Esophagus muscularis mucosa (tissue), 4 donors: ENCODE results near the gene AATK. TPM values are rescaled to one million over a fixed set of nuclear protein-coding genes. Genes with fewer than 3 reads are reported as not detected.

Experiments used
- DNase-seq: peaks from one replicate; pipeline ENCODE4 v3.0.0-alpha.2; 2017; ENCODE audit errors: extremely low spot score
- H3K27ac ChIP-seq, 4 donors: fragments of 200-600 bp; sonication (generic); replicated peaks in 1 of 4; 1 replicate in 3 of 4; 2 replicates in 1 of 4; pipeline ENCODE4 v1.5.1; 2016 to 2019; ENCODE audit warnings: mild to moderate bottlenecking in 1 of 4
- H3K27me3 ChIP-seq, 4 donors: fragments of 200-600 bp; sonication (generic); one replicate each; pipeline versions ENCODE4 v1.5.1 to v1.6.0; 2016 to 2019
- H3K36me3 ChIP-seq, 4 donors: fragments of 200-600 bp; sonication (generic); one replicate each; pipeline ENCODE4 v1.5.1; 2016 to 2019
- H3K4me1 ChIP-seq, 4 donors: fragments of 200-600 bp; sonication (generic); one replicate each; pipeline ENCODE4 v1.5.1; 2016 to 2019
- H3K4me3 ChIP-seq, 4 donors: fragments of 200-600 bp; sonication (generic); 1 replicate in 2 of 4; 2 replicates in 2 of 4; pipeline ENCODE4 v1.5.1; 2016 to 2019; ENCODE audit warnings: mild to moderate bottlenecking in 4 of 4, moderate library complexity in 1 of 4
- H3K9me3 ChIP-seq, 4 donors: fragments of 200-600 bp; sonication (generic); 1 replicate in 3 of 4; 2 replicates in 1 of 4; pipeline ENCODE4 v1.5.1; 2016 to 2019
- EP300 ChIP-seq: sonication (generic); formaldehyde crosslinking; IDR thresholded peaks from one replicate; pipeline ENCODE4 v1.6.1; 2017; ENCODE audit warnings: antibody characterized with exemption
- POLR2A ChIP-seq: fragments of 450-650 bp; IDR thresholded peaks from one replicate; pipeline ENCODE4 v1.6.1; 2017; ENCODE audit warnings: antibody characterized with exemption, moderate library complexity, mild to moderate bottlenecking, low read depth
- POLR2AphosphoS5 ChIP-seq, 2 donors: sonication (generic); formaldehyde crosslinking; IDR thresholded peaks; one replicate each; pipeline ENCODE4 v1.6.1; 2017; ENCODE audit warnings: antibody characterized with exemption in 2 of 2
- WGBS: methylation state at CpG from one replicate; pipeline ENCODE4 v1.1.5; 2018; 5-methylcytosine and 5-hydroxymethylcytosine counted together
- intact Hi-C: fragments of 100-400 bp; cut with DNase I; formaldehyde crosslinking; loops from one replicate; pipeline ENCODE4 v1.15.1; 2023
- total RNA-seq, 4 donors: library from RNA; depleted of rRNA; stranded (reverse); fragments of >200 nt; gene quantifications; one replicate each; pipeline versions ENCODE4 v1.1.0 to v1.2.1, GENCODE V29; 2016
- TF ChIP-seq, protein P1 (sequence below), 3 experiments: fragments of 200-600 bp in 2 of 3; fragments of 450-650 bp in 1 of 3; sonication (generic) in 2 of 3; IDR thresholded peaks; one replicate each; pipeline ENCODE4 v1.5.1; 2017 to 2019; ENCODE audit warnings: antibody characterized with exemption in 3 of 3, mild to moderate bottlenecking in 2 of 3, moderate library complexity in 1 of 3

The AATK gene
- total RNA-seq, 4 donors from 2014 or later: 13.7 to 24.6 (median 16.0) TPM

DNA sequence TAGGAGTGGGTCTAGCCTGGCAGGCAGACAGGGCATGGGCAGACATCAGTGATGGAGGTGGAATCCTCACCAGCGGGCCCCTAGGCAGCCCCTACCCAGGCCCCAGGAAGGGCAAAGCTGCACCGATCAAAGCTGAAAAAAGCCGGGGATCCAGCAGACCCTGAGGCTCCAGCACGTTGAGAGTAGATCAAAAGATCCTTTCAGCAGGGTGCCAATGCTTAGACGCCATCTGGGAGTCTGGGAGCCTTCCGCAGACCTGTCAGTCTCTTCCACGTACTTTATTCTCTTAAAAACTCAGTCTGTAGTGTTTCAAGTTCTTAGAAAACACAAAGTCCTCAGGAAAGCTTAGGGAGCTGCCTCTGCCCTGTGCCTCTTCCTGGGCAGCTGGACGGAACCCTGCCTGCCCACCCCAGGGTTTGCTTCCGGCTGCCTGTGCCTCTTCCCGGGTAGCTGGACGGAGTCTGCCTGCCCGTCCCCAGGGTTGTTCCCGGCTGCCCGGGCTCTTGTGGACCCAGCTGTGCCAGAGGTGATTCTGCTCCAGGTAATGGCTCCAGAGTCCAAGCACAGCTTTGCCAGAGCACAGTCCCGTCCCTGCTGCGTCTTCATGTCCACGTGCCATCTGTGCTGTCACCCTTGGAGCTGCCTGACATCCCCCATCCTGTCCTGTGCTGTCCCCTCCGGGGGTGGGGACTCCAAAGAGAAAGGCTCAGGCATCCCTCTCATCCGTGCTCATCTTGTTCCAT, 51.5 kb downstream of the AATK start:
- intact Hi-C loops: no loop called here
- Histone ChIP-seq H3K4me1 (peaks cover 7 to 23% (median 17%) of the 10 kb centered on the region in 4 donors), H3K36me3 (peaks cover 13 to 83% (median 56%) of the 10 kb centered on the region in 4 donors), H3K27me3 (no peaks in the 10 kb centered on the region), H3K27ac (no peak overlapping the region), H3K9me3 (no peaks in the 10 kb centered on the region), H3K4me3 (no peak overlapping the region)
- DNase-seq: no peak
- WGBS: 78% methylated on average over 14 of the region's 19 CpGs
- TF ChIP-seq, protein P1, sequence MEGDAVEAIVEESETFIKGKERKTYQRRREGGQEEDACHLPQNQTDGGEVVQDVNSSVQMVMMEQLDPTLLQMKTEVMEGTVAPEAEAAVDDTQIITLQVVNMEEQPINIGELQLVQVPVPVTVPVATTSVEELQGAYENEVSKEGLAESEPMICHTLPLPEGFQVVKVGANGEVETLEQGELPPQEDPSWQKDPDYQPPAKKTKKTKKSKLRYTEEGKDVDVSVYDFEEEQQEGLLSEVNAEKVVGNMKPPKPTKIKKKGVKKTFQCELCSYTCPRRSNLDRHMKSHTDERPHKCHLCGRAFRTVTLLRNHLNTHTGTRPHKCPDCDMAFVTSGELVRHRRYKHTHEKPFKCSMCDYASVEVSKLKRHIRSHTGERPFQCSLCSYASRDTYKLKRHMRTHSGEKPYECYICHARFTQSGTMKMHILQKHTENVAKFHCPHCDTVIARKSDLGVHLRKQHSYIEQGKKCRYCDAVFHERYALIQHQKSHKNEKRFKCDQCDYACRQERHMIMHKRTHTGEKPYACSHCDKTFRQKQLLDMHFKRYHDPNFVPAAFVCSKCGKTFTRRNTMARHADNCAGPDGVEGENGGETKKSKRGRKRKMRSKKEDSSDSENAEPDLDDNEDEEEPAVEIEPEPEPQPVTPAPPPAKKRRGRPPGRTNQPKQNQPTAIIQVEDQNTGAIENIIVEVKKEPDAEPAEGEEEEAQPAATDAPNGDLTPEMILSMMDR (IDR thresholded peaks at IDR 0.05): no peak
- no peak for TF ChIP-seq POLR2AphosphoS5 (IDR thresholded peaks at IDR 0.05)
- TF ChIP-seq POLR2A: no peak
- no peak for TF ChIP-seq EP300

DNA sequence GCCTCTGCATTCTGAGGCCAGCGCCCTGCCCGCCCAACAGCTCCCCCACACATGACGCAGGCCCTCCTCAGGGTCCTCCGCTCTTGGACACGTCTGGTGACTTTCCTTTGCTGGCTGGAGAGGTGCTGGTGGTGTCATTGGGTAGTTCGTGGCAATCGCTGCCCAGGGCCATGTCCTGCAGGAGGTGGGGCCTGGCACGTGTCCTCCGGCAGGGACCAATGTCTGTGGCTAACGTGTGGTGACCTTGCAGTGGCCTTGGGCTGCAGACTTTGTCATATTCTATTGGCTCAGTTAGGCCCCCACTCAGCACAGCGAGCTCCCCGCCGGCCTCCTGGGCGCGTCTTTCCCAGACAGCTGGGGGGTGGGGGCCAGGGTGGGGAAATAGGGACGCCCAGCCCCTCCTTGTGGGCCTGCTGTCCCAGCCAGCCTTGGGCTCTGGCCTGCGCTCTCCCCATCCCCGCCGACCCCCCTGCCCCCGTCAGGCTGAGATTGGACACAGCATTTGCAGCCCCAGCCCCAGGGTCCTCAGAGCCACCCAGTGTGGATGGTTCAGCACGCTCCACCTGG, 52.8 kb downstream of the AATK start:
- Histone ChIP-seq H3K9me3 (no peaks in the 10 kb centered on the region), H3K4me1 (peaks cover 0 to 10% (median 4%) of the 10 kb centered on the region in 4 donors), H3K27me3 (no peaks in the 10 kb centered on the region), H3K27ac (no peak overlapping the region), H3K36me3 (peaks cover 17 to 92% (median 68%) of the 10 kb centered on the region in 4 donors), H3K4me3 (no peak overlapping the region)
- DNase-seq: no peak
- intact Hi-C loops: no loop called here
- 79% methylated on average over 8 of the region's 21 CpGs for WGBS
- no peak for TF ChIP-seq POLR2A
- TF ChIP-seq EP300: no peak
- TF ChIP-seq POLR2AphosphoS5 (IDR thresholded peaks at IDR 0.05): no peak
- TF ChIP-seq, protein P1 (IDR thresholded peaks at IDR 0.05): no peak

DNA sequence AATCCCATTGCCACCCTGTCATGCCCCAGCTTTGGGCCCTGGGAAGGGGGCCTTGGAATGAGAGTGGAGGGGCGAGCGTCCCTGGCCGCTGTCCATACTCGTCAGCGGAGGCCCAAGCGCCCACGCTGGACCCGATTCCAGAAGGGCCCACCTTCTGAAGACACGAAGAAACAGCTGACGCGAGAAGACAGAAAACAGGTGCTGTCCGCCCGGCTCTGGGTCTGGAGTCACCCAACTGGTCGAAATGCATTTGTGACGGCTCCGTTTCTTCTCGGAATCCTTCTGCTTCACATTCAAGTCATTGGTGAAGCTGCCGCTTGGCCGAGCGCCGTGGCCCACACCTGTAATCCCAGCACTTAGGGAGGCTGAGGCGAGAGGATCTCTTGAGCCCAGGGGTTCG, 53.6 kb downstream of the AATK start:
- peaks cover 0 to 2% (median under 1%) of the 10 kb centered on the region in 4 donors for H3K4me1 ChIP-seq
- TF ChIP-seq POLR2AphosphoS5 (IDR thresholded peaks at IDR 0.05): no peak
- TF ChIP-seq EP300: no peak
- no peak for TF ChIP-seq POLR2A
- TF ChIP-seq, protein P1 (IDR thresholded peaks at IDR 0.05): no peak
- H3K27ac ChIP-seq: no peak overlapping the region
- DNase-seq: no peak
- 89% methylated on average over 21 of the region's 23 CpGs for WGBS
- H3K9me3 ChIP-seq: no peaks in the 10 kb centered on the region
- H3K36me3 ChIP-seq: peaks cover 24 to 92% (median 75%) of the 10 kb centered on the region in 4 donors
- no peak overlapping the region for H3K4me3 ChIP-seq
- intact Hi-C loops: no loop called here
- no peaks in the 10 kb centered on the region for H3K27me3 ChIP-seq

DNA sequence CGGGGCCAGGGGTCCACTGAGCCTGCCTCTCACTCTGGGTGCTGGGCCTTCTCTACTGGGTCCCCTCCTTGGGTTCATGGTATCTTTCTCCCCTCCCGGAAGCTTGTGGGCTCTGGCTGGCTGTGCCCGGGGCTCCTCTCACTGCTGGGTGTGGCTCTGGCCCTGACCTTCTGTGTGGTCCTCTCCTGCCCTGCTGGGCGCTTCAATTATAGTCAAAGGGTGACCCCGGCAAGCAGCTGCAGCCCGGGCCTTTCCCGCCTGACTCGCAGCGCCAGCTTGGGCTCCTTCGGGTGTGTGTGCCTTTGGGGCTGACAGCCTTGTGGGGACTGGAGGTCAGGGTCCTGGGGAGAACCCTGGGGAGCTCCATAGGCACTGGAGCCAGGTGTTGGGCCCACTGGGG, 55.0 kb downstream of the AATK start:
- TF ChIP-seq EP300 (no peak), POLR2A (no peak), POLR2AphosphoS5 (IDR thresholded peaks at IDR 0.05) (no peak)
- TF ChIP-seq, protein P1 (IDR thresholded peaks at IDR 0.05): no peak
- H3K9me3 ChIP-seq: no peaks in the 10 kb centered on the region
- intact Hi-C loops: no loop called here
- H3K4me1 ChIP-seq: no peaks in the 10 kb centered on the region
- no peak for DNase-seq
- 72% methylated on average over 7 of the region's 10 CpGs for WGBS
- no peaks in the 10 kb centered on the region for H3K27me3 ChIP-seq
- H3K36me3 ChIP-seq: peaks cover 24 to 92% (median 76%) of the 10 kb centered on the region in 4 donors
- no peak overlapping the region for H3K27ac ChIP-seq
- no peak overlapping the region for H3K4me3 ChIP-seq
